Spleen (tissue), 11 donors: ENCODE results near the gene SPATA32. TPM values are rescaled to one million over a fixed set of nuclear protein-coding genes. Genes with fewer than 3 reads are reported as not detected.
A peak's percentile ranks its signal among the peaks of the same experiment; 100 is the strongest.

Experiments
- DNase-seq: peaks from one replicate; pipeline ENCODE4 v3.0.0-alpha.2; 2020
- H3K27ac ChIP-seq, 8 donors: fragments of 200-600 bp; sonication (generic) in 7 of 8; 1 replicate in 4 of 8; 2 replicates in 4 of 8; pipeline versions ENCODE4 v1.5.0 to v1.8.0; 2016 to 2021; ENCODE audit warnings: inconsistent platforms in 4 of 8, mild to moderate bottlenecking in 4 of 8, moderate library complexity in 1 of 8
- H3K27me3 ChIP-seq, 7 donors: fragments of 200-600 bp; sonication (generic) in 6 of 7; replicated peaks in 1 of 7; 1 replicate in 4 of 7; 2 replicates in 3 of 7; pipeline versions ENCODE4 v1.5.0 to v1.8.0; 2016 to 2021; ENCODE audit warnings: inconsistent platforms in 3 of 7, mild to moderate bottlenecking in 1 of 7
- H3K36me3 ChIP-seq, 6 donors: fragments of 200-600 bp; sonication (generic) in 5 of 6; 1 replicate in 4 of 6; 2 replicates in 2 of 6; pipeline versions ENCODE4 v1.5.0 to v1.8.0; 2016 to 2021; ENCODE audit warnings: inconsistent platforms in 2 of 6
- H3K4me1 ChIP-seq, 6 donors: fragments of 200-600 bp; sonication (generic) in 5 of 6; 1 replicate in 3 of 6; 2 replicates in 3 of 6; pipeline versions ENCODE4 v1.5.0 to v1.8.0; 2016 to 2021; ENCODE audit warnings: inconsistent platforms in 3 of 6
- H3K4me3 ChIP-seq, 8 donors: fragments of 200-600 bp; sonication (generic) in 7 of 8; 1 replicate in 4 of 8; 2 replicates in 4 of 8; pipeline versions ENCODE4 v1.5.0 to v1.8.0; 2016 to 2021; ENCODE audit warnings: inconsistent platforms in 4 of 8, mild to moderate bottlenecking in 4 of 8, moderate library complexity in 2 of 8
- H3K9me3 ChIP-seq, 8 donors: fragments of 200-600 bp; sonication (generic) in 7 of 8; 1 replicate in 4 of 8; 2 replicates in 4 of 8; pipeline versions ENCODE4 v1.5.0 to v1.8.0; 2016 to 2021; ENCODE audit warnings: inconsistent platforms in 4 of 8
- CTCF ChIP-seq, 11 experiments: fragments of 200-600 bp in 7 of 11; fragments of 450-650 bp in 4 of 11; sonication (generic) in 4 of 11; IDR thresholded peaks in 8 of 11; conservative IDR thresholded peaks in 3 of 11; 1 replicate in 7 of 11; 2 replicates in 4 of 11; pipeline versions ENCODE4 v1.4.0 to v1.8.0; 2016 to 2021; ENCODE audit warnings: antibody characterized with exemption in 11 of 11, inconsistent platforms in 4 of 11, mild to moderate bottlenecking in 1 of 11
- POLR2A ChIP-seq, 3 donors: fragments of 450-650 bp; IDR thresholded peaks; one replicate each; pipeline ENCODE4 v1.5.1; 2017; ENCODE audit warnings: antibody characterized with exemption in 3 of 3, mild to moderate bottlenecking in 1 of 3
- POLR2AphosphoS5 ChIP-seq, 3 donors: sonication (generic); formaldehyde crosslinking; IDR thresholded peaks; one replicate each; pipeline ENCODE4 v1.5.1; 2017; ENCODE audit warnings: antibody characterized with exemption in 3 of 3
- WGBS, 5 donors: extraction: QIAGEN DNeasy Blood & Tissue Kit in 3 of 5; methylation state at CpG; one replicate each; pipeline versions ENCODE4 v1.1.5 to v1.1.7; 2013 to 2018; 5-methylcytosine and 5-hydroxymethylcytosine counted together
- intact Hi-C: fragments of 100-400 bp; cut with DNase I; formaldehyde crosslinking; loops from one replicate; pipeline ENCODE4 v1.15.0; 2023; ENCODE audit warnings: low total_unique reads
- polyA plus RNA-seq, 3 donors: library from polyadenylated mRNA; stranded (reverse); fragments of 200-250 nt; gene quantifications; one replicate each; pipeline ENCODE4 v1.2.1, GENCODE V29; 2013
- total RNA-seq, 7 donors: library from RNA; depleted of rRNA in 3 of 7; stranded (reverse); fragments of >200 nt in 3 of 7; fragmentation: NEBNext Ultra II Directional in 4 of 7; extraction: Animal tissue kit (Norgen Biotek cat#: 25700) in 4 of 7; gene quantifications; one replicate each; pipeline versions ENCODE4 v1.1.0 to v1.2.1, GENCODE V29; 2016 to 2021
- donor health status: healthy with polysubstance abuse.
- donor health status: DM: no; HTN: no; CAD: no; lungs with moderate emphysema.
- donor health status: DM: no; HTN: no; CAD: no.
- donor health status: Bipolar disorder and iron deficiency.
- donor health status: healthy.
- donor health status: DM: no; HTN: no; CAD: no.
- donor health status: DM: yes; HTN: yes; CAD: no.

The SPATA32 gene
- total and polyA plus RNA-seq, 10 donors, result 0.08 to 0.17 (median 0.09) TPM; not detected in 7

DNA sequence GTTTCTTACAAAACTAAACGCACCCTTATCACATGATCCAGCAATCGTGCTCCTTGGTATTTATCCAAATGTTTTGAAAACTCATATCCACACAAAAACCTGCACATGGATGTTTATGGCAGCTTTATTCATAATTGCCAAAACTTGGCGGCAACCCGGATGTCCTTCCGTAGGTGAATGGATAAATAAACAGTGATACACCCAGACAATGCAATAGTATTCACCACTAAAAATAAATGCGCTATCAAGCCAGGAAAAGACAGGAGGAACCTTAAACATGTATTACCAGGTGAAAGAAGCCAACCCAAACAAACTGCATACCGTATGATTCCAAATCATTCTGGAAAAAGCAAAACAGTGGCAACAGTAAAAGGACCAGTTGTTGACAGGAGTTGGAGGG lies 10.0 kb downstream of the SPATA32 start:
- no peak for DNase-seq
- Histone ChIP-seq H3K27ac (peak overlapping the region in 1 of 8 donors; percentile 61), H3K27me3 (no peaks in the 10 kb centered on the region), H3K36me3 (peaks cover 0 to 21% (median under 1%) of the 10 kb centered on the region in 6 donors), H3K4me3 (no peak overlapping the region), H3K4me1 (peaks cover 9 to 65% (median 25%) of the 10 kb centered on the region in 6 donors), H3K9me3 (no peaks in the 10 kb centered on the region)
- TF ChIP-seq CTCF (IDR thresholded peaks at IDR 0.05 in 8 of 11, conservative IDR thresholded peaks at IDR 0.05 in 3 of 11), result no peak
- TF ChIP-seq POLR2AphosphoS5 (IDR thresholded peaks at IDR 0.05), result no peak
- no peak for TF ChIP-seq POLR2A (IDR thresholded peaks at IDR 0.05)
- 77 to 87% (median 86%) methylated on average over 7 of the region's 7 CpGs for WGBS, 5 donors
- intact Hi-C loops, result no loop called here

- no peaks in the 10 kb centered on the region for H3K9me3 ChIP-seq
- 7 to 41% (median 11%) methylated on average over 6 to 39 of the region's 39 CpGs for WGBS, 5 donors
- TF ChIP-seq POLR2A (IDR thresholded peaks at IDR 0.05) (peak in 1 of 3 donors; percentile 15), CTCF (IDR thresholded peaks at IDR 0.05 in 8 of 11, conservative IDR thresholded peaks at IDR 0.05 in 3 of 11) (peak in 1 of 11 experiments; percentile 3), POLR2AphosphoS5 (IDR thresholded peaks at IDR 0.05) (no peak)
- peak; percentile 96 for DNase-seq
- H3K4me1 ChIP-seq, result peaks cover 15 to 80% (median 36%) of the 10 kb centered on the region in 6 donors
- peak overlapping the region; percentile 25 to 94 (median 66) for H3K4me3 ChIP-seq
- H3K27ac ChIP-seq, result peak overlapping the region; percentile 82 to 94 (median 88)
- peaks cover 0 to 6% (median 0%) of the 10 kb centered on the region in 7 donors for H3K27me3 ChIP-seq
- intact Hi-C loops, result no loop called here
- H3K36me3 ChIP-seq, result peaks cover 0 to 57% (median 35%) of the 10 kb centered on the region in 6 donors
These were observed 13.5 kb downstream of the SPATA32 start for GRCh38 chr17:45248132-45248957.

DNA sequence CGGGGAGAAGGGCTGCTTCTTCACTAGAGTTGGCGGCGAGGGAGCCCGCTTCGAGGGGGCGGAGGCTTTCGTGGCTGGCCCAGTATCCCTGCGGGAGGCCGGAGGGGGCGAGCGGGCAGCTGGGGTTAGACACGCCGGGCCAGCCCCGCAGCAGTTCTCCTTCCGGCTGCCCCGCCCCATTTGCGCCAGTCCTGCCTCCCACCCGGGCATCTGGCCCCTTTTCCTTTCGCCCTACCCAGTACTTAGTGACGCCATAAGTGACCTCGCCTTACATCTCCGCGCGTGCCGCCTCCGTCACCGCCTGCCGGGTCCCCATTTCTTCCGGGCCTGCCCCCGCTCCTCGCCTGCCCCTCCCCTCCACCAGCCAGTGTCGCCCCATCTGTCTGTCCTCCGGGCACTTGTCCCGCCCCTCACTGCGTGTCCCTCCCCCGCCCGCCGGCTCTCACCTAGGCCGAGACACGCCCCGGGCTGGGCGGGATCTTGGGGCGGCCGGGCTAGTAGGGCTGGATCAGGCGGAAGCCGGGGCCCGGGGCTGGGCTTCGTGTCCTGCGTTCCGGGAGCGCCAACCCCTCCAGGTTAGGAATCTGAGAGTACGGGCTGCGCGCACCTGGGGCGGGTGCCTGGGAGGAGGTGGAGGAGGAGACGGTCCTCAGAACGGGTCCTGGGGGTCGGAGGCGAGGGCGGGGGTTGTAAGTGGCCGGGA lies 14.3 kb downstream of the SPATA32 start:
- peaks cover 0 to 64% (median 43%) of the 10 kb centered on the region in 6 donors for H3K36me3 ChIP-seq
- 0 to 1% (median 0%) methylated on average over 34 to 61 of the region's 61 CpGs for WGBS, 5 donors

More for the DNA sequence above, 14.3 kb downstream of the SPATA32 start:
- peaks cover 15 to 78% (median 36%) of the 10 kb centered on the region in 6 donors for H3K4me1 ChIP-seq
- intact Hi-C loops, result no loop called here
- H3K4me3 ChIP-seq, result peak overlapping the region; percentile 25 to 94 (median 66)
- peak overlapping the region; percentile 82 to 94 (median 88) for H3K27ac ChIP-seq
- H3K27me3 ChIP-seq, result peaks cover 0 to 6% (median 0%) of the 10 kb centered on the region in 7 donors
- H3K9me3 ChIP-seq, result no peaks in the 10 kb centered on the region
- TF ChIP-seq CTCF (IDR thresholded peaks at IDR 0.05 in 8 of 11, conservative IDR thresholded peaks at IDR 0.05 in 3 of 11), result peak in 1 of 11 experiments; percentile 17
- TF ChIP-seq POLR2AphosphoS5 (IDR thresholded peaks at IDR 0.05), result peak; percentile 78 to 92 (median 82)
- no peak for TF ChIP-seq POLR2A (IDR thresholded peaks at IDR 0.05)
- DNase-seq, result peak; percentile 99
